Measurements from ENCODE around the gene ICE2.
"Not testable (repeated sequence)": the region's sequence is repeated elsewhere in the genome, so short reads cannot be mapped to it uniquely, and the experiment has no call there.

Gene ICE2

DNA sequence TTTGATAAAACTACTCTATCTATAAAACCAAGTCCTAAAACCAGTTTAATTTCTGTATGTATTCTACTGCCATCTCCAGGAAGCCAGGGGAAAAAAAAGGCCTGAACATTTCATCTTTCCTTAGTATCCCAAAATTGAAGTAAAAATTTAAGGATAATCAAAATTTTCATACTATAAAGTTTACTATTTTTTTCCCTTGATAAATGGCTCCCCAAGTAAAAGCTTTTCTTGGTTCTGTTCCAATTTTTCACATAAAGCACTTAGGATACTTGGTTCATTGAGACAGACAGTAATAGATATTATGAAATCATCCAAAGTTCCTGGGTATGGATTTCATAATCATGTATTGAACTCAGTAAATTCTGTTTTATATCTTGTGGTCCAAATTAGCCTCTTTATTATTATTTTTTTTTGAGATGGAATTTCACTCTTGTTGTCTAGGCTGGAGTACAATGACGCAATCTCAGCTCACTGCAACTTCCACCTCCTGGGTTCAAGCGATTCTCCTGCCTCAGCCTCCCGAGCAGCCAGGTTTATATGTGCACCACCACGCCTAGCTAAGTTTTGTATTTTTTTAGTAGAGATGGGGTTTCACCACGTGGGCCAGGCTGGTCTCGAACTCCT lies 34.5 kb downstream of the ICE2 start:
- DNase-seq: peak; percentile 22

DNA sequence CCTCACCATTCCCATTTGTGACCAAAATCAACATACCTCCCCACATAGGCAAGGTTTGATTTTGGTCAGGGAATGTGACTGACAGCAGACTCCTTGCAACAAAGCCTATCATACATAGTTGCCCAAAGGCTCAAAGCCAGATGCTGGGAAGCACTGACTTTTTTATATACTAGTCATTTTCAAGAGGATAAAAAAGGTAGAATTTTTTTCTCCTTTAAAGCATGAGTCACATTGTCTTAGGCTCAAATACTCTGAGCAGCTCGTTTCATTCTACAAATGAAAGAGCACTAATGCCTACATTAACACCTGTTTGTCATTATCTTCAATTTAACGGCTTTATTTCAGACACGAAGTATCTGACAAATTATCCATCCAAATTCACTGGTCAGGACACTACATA lies 36.2 kb downstream of the ICE2 start:
- no peak for DNase-seq

DNA sequence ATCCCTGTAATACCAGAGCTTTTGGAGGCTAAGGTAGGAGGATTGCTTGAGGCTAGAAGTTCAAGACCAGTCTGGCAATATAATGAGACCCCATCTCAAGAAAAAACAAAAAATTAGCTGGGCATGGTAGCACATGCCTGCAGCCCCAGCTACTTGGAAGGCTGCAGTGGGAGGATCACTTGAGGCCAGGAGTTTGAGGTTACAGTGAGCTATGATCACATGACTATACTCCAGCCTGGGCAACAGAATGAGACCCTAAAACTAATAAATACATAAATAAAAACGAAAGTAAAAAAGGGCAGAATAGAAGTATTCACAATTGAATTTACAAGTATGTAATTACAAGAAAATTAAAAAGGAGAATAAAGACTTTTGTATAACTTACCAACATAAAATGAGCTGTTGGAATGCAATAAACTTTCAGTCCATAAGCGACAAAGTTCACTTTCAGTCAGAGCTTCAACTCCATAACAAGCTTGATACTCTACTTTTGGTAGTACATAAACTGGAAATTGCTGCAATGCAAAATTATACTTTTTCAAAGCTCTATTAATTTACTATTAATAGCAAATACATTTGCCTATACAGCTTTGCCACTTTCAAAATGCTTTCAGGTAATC lies 36.8 kb downstream of the ICE2 start:
- no peak for DNase-seq

DNA sequence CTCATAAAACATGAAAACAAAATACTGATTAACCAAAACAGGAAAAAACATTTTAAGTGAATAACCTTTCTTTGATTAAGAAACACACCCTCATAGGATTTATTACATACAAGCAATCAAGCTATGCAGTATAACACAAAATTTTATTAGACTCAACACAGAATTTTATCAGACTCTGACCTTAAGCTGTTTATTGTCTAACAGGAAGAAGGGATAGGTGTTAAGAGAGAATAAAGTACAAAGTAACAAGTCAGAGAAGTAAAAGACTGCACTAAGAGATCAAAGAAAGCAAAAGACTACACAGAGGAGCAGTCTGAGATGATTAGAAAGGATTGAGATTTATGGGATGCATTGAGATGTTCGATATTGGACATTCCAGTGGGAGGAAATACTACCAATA lies 37.6 kb downstream of the ICE2 start:
- no peak for DNase-seq

DNA sequence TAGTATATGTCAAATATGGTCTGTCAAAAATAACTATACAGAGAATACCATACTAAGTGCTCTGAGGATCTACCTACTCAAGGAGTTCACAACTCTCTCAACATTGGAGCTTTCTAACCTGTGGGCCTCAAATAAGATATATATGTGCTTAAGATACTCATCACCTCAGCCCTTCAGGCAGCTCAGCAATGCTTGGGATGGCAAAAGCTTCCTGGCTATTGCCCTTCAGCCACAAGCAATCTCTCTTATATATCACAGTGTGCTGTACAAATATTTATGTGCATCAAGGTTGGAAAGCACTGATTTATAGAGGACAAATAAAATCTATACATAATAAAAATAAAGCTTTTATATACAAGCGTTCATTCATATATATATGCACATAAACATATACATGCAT lies 40.3 kb downstream of the ICE2 start:
- no peak for DNase-seq

DNA sequence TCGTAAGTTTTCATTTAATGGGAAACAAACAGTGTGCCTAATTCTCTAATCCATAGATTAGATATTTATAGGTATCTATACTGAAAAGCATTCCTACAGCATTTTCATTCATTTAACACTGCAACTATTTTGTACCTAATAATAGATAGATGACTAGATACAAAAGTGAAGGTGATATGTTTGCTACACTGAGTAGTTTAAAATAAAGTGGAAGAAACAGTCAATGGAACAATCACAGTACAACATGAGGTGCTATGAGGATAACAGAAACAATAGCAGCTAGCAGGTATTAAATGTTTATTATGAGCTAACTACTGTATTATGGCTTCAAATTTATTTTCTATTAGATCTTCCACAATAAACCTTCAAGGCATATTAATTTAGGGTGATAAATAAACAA lies 50.0 kb downstream of the ICE2 start:
- no peak for DNase-seq

DNA sequence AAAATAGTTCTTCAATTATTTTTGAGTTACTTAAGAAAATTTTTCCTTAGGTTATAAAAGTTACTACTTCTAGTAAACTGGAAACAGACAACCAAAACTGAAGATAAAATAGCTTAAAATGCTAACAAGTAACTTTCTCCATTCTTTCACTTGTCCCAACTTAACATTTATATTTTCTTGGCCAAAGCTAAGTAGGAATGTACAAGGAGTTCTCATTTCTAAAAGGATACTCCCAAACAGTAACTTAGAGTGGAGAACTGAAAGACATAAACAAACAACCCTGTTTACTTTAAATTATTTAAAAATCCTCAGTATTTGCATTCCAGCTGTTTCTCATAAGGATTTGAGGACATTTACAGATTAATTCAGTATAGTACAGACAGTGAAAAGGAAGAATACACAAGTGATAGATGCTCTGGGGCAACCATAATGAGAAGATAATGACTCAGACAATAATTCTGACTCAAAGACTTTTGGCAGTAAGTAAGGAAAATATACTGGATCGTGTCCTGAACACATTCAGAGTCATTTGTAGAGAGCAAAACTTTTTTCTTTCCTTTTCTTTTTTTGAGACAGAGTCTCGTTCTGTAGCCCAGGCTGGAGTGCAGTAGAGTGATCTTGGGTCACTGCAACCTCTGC lies 52.0 kb downstream of the ICE2 start:
- no peak for DNase-seq

DNA sequence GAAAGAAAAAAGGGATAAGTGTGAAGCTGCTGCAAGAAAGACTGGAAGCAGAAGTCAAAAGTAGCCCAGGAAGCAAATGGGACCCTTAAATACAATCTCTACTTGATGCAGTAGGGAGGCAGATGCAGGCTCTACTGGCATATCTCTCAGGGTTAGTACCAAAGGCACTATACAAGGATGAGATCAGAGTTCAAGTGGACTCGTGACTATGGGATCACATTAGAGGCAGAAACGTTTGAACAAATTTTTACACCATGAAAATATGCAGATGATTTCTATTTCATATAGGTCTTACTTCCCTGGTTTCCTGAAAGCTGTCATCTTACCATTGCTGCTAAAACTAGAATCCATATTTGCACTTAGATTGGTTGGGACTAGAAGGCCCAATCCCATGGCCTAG lies 53.5 kb downstream of the ICE2 start:
- no peak for DNase-seq

DNA sequence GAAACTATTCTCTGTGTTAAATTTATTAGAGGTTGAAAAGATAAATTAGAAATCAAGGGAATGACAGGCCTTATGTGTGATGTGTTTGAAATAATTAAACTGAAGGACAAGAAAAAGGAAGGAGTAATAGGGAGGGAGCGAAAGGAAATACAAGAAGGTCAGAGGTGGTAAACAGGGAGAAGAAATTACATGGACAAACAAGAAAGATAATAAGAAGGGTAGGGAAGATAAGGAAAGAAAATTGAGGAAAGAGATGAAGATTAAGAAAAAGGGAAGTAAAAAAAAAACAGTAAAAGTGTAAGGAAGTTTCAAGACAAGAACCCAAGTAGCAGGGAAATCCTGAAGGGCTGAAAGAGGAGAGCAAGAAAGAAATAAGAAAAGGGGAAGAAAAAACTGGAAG lies 54.9 kb downstream of the ICE2 start:
- DNase-seq: no peak

DNA sequence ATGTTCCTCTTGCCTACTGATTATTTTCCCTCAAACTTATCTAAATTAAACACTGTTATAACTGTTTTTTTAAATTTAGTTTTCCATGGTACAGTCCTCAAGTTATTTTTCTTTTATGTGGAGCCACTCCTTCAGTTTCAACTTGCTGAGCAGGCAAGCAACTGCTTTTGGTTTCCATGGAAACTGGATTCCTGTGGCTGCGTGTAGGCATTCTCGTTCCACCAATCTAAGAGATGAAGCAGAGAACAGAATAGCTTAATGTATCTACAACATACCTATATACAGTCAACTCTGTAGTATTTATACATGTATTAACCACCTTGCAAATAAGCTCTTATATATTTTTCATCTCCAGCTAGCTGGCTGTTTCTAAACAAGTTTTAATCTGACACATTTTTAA lies 55.4 kb downstream of the ICE2 start:
- DNase-seq: peak; percentile 54

DNA sequence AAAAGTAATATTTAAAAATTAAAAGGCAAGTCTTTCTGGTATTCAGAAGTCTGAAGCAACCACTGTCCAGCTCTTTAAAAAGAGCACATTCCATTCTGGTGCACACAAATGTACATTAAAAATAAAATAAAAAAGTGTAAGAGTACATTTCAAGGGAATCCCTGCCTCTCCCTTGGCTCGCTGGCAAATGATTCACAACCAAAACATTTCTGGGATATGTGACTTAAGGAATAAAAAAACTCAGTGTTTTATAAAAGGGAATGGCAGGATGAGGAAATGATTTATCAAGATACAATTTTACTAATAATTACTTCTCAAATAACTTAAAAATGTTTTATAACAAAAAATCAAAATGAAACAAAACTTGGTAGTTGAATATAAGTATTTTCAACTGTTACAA lies 57.4 kb downstream of the ICE2 start:
- no peak for DNase-seq

DNA sequence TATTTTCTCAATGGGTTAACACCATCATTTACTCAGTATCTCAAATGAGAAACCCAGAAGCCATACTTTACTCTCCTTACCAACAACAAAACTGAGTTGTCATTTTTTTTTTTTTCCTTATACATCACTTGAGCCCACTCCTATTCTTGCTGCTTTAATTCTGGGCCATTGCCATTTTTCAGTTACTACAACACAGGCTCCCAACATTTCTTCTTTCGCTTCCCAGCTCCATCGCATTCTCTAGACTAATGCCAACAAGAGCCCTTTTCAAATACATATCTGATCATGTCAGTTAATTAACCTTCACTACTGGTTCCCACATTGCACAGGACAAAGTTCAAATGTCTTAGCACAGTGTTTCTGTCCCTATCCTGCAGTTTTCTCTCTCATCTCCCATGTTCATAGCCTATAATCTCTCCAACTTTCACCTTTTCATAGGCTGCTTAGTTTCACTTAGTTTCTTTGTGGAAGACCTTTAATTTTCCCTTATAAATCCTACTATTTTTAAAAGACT lies 58.7 kb downstream of the ICE2 start:
- DNase-seq: no peak

DNA sequence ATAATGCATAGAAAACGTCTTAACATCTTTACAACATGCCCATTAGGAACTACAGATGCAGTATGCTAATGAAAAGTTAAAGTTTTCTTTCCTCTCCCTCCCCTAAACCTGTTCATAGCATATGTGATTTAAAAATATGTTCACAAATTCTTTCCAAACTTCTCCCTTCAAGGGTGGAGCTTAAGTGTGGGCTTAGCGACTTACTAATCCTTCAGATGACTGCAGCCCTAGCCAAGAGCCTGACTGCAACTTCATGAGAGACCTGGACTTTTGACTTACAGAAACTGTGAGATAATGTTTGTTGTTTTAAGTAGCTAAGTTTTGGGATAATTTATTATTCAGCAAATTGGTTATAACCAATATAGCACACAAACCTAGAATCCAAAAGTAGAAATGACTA lies 59.2 kb downstream of the ICE2 start:
- no peak for DNase-seq

DNA sequence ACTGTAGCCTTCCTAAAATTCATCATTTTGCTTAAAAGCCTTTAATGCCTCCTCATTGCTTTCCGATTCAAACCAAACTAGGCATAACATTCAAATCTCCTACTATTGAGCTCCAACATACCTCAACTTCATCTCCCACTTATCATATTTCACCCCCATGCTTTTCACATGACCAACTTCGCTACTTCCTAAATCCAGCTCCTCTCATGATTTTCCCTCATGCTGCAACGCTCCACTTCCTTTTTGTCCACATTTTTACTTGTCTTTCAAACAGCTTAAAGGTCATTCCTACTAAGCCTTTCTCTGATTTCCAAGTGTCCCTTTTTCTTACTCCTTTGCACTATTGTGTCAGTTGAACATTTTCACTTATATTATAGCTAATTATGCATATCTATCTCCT lies 60.8 kb downstream of the ICE2 start:
- DNase-seq: no peak

DNA sequence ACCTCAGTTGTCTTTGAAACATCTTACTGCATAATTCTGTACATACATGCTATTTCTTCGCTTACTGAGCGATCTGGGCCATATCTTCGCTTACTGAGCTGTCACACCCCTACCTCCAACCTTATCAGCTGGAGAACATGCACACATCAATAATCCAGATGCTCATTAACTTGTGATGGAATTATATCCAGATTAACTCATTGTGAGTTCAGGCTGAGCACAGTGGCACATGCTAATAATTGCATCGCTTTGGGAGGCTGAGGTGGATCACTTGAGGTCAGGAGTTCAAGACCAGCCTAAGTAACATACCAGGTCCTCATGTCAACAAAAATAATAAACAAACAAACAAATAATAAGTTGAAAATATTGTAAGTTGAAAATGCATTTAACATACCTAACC lies 61.8 kb downstream of the ICE2 start:
- DNase-seq: peak; percentile 66

DNA sequence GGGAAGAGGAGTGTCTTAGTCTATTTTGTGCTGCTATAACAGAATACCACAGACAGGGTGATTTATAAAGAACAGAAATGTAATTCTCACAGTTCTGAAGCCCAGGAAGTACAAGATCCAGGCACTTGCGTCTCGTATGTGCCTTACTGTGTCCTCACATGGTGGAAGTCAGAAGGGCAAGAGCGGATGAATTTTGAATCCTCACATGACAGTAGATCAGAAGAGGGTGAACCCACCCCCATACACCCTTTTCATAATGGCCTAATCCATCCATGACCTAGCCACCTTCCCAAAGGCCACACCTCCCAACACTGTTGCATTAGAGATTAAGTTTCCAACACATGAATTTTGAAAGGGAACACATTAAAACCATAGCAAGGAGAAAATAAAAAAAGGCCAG lies 62.5 kb downstream of the ICE2 start:
- no peak for DNase-seq

DNA sequence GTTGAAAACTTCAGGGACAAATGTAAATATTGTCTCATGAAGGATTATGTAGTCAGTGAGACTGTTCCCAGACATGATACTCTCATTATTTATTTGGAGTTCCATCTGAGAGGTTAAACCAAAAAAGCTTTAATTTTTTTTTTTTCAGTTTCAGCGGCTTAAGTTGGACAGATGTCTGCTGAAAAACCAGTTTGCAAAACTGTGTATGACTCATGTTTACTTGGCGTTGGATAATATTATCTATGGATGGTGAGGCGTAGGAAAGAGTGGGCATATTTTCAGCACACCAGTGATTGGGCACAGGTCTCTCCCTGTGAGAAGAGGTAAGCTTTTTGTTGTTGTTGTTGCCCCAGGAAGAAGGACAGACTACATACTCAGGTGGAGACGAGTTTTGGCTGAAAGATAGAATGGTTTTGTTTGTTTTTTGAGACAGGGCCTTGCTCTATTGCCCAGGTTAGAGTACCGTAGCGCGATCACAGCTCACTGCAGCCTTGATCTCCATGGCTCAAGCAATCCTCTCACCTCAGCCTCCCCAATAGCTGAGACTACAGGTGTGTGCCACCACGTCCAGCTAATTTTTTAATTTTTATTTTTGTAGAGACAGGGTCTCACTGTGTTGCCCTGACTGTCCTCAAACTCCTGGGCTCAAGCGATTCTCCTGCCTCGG lies 64.8 kb downstream of the ICE2 start:
- DNase-seq: no peak

DNA sequence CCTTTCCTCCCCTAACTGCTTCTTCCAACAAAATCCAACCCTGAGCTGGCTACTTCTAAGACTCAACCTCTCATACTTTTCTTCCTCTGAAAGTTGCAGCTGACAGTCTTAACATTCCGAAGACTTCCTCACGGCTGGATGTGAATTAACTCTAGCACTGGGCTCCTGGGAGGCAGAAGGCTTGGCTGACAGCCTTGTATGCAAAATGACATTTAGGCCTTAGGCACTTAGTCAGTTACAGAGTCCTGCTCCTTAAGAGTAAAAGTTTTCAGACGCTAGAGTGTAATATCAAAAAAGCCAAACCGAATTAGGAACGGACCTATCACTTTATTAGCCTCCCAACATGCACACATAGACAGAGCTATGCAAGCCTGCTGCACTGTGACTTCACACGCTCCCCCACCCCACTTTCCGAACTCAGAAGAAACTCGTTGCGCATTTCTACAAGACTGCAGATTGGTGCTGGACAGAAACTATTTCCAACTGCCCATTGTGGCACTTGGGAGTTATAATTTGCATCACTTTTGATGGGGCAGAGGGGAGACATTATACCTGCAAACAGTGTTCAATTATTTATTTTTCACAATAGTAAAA lies 65.6 kb downstream of the ICE2 start:
- DNase-seq: no peak

DNA sequence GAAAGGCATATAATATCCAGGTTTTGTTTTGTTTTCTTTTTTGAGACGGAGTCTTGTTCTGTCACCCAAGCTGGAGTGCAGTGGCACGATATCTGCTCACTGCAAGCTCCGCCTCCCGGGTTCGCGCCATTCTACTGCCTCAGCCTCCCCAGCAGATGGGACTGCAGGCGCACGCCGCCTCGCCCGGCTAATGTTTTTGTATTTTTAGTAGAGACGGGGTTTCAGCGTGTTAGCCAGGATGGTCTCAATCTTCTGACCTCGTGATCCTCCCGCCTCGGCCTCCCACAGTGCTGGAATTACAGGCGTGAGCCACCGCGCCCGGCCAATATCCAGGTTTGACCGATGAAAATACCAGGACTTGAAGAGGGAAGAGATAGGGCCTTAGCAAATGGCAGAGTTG lies 66.1 kb downstream of the ICE2 start:
- not testable (repeated sequence) for DNase-seq

DNA sequence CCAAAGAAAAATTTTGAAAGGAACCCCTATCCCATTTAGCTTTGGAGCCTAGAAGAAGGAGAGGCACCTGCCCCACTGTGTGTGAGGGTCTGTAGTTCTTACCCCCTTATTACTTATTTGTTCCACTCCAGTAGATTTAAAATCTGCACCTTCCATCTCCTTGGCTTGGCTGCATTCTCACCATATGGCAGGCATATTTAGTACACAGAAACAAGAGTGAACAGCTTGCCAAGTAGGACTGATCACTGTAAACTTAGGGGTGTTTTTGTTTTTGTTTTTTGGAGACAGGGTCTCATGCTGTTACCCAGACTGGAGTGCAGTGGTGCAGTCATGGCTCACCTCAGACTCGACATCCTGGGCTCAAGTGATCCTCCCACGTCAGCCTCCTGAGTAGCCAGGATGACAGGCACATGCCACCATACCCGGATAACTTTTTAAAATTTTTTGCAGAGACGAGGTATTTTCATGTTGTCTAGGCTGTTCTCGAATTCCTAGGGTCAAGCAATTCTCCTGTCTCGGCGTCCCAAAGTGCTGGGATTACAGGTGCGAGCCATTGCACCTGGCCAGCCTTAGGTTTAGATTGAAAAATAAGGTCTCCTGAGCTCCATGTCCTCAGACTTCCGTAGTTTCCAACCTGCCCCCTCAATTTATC lies 67.0 kb downstream of the ICE2 start:
- DNase-seq: no peak

DNA sequence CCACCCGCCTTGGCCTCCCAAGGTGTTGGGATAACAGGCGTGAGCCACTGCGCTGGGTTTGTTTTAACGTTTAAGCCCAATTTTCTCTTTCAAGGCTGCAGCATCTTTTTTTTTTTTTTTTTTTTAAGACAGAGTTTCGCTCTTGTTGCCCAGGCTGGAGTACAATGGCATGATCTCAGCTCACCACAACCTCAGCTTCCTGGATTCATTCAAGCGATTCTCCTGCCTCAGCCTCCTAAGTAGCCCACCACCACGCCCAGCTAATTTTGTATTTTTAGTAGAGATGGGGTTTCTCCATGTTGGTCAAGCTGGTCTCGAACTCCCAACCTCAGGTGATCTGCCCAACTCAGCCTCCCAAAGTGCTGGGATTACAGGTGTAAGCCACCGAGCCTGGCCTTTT lies 68.6 kb downstream of the ICE2 start:
- DNase-seq: not testable (repeated sequence)

DNA sequence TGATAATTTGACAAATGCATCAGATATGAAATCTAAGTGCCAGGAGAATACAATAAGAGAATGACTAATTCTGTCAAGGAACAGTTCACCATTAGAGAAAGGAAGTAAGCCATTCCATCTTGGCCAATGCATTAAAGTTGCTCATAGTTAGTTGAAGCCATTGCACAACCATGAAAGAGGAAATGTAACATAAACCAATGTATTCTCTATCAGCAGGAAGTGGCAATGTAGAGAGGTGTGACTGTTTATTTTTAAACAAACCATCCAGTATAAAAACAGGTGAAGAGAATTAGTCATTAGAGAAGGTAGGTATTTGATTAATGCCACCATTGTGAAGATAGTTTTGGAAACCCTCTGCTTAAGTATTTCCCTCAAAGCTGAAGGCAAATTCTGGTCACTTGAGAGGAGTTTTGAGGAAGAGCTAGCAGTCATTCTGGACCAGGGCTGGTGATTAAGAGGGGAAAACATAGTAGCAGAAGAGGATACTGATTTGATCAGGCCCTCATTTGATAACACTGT lies 70.4 kb downstream of the ICE2 start:
- peak; percentile 77 for DNase-seq

DNA sequence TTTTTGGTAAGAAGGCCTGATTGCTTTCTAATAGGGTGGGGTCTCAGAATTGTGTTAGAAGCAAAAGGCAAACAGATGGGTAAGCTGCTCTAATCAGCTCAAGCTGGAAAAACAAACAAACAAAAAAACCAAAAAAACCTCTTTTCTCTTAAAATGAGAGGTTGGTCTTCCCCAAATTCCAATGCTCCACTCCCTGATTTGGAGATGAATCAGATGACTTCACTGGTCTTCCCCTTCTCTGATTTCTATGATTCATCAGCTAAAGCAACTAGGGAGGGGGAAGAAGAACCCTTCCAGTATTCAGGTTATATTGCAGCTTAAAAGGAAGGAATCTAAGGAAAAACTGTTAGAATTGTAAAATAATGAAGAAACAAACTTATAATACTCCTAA lies 71.5 kb downstream of the ICE2 start:
- no peak for DNase-seq

Measured in hematopoietic multipotent progenitor cell treated with erythropoietin and hydrocortisone succinate and interleukin-3 and kit ligand, for 4 days (in vitro differentiated cells).